ENCODE data around the gene SAA2. TPM values are rescaled to one million over a fixed set of nuclear protein-coding genes. Genes with fewer than 3 reads are reported as not detected.
A peak's percentile ranks its signal among the peaks of the same experiment; 100 is the strongest.

Gene SAA2
- total and polyA plus RNA-seq, 2 experiments from 2014 or later: 27.4 to 111 TPM

GRCh38 chr11:18229501-18229900 is 19.0 kb downstream of the SAA2 start:
- 86% methylated on average over 3 of the region's 3 CpGs for WGBS (ENCODE audit: low lambda C conversion rate, missing lambda C conversion rate)
- H3K27me3 ChIP-seq: no peaks in the 10 kb centered on the region
- no peaks in the 10 kb centered on the region for H3K79me2 ChIP-seq
- H3K9me2 ChIP-seq (replicated peaks; ENCODE audit: insufficient read depth): no peaks in the 10 kb centered on the region
- no peaks in the 10 kb centered on the region for H4K20me1 ChIP-seq (ENCODE audit: insufficient read depth, poor library complexity, severe bottlenecking)
- no peaks in the 10 kb centered on the region for H3K4me1 ChIP-seq (ENCODE audit: insufficient read depth)
- H3K36me3 ChIP-seq (replicated peaks; ENCODE audit: insufficient read depth, low read depth): no peaks in the 10 kb centered on the region
- H3K4me2 ChIP-seq: no peak overlapping the region
- DNase-seq (ENCODE audit: low spot score): no peak
- no peaks in the 10 kb centered on the region for H3K9me3 ChIP-seq (ENCODE audit: low read depth)
- no peak overlapping the region for H2AFZ ChIP-seq
- no peak overlapping the region for H3K27ac ChIP-seq
- no peak for TF ChIP-seq EZH2 (IDR thresholded peaks at IDR 0.05; ENCODE audit: borderline replicate concordance)
- no peak for TF ChIP-seq EZH2phosphoT487 (IDR thresholded peaks at IDR 0.05; ENCODE audit: low read depth, severe bottlenecking, unreplicated experiment)
- no peak for TF ChIP-seq CTCF (IDR thresholded peaks at IDR 0.05; ENCODE audit: poor library complexity)
- no peak overlapping the region for H3K4me3 ChIP-seq

GRCh38 chr11:18225913-18226312 is 22.6 kb downstream of the SAA2 start:
- Histone ChIP-seq H3K9me2 (replicated peaks; ENCODE audit: insufficient read depth) (no peaks in the 10 kb centered on the region), H3K4me3 (no peak overlapping the region), H4K20me1 (ENCODE audit: insufficient read depth, poor library complexity, severe bottlenecking) (no peaks in the 10 kb centered on the region), H3K9me3 (ENCODE audit: low read depth) (no peaks in the 10 kb centered on the region), H3K4me1 (ENCODE audit: insufficient read depth) (no peaks in the 10 kb centered on the region), H3K36me3 (replicated peaks; ENCODE audit: insufficient read depth, low read depth) (no peaks in the 10 kb centered on the region), H3K79me2 (no peaks in the 10 kb centered on the region), H3K27me3 (no peaks in the 10 kb centered on the region), H2AFZ (no peak overlapping the region), H3K4me2 (no peak overlapping the region), H3K27ac (no peak overlapping the region)
- WGBS (ENCODE audit: low lambda C conversion rate, missing lambda C conversion rate): 66% methylated on average over 2 of the region's 2 CpGs
- TF ChIP-seq EZH2phosphoT487 (IDR thresholded peaks at IDR 0.05; ENCODE audit: low read depth, severe bottlenecking, unreplicated experiment): no peak
- TF ChIP-seq EZH2 (IDR thresholded peaks at IDR 0.05; ENCODE audit: borderline replicate concordance): no peak
- no peak for TF ChIP-seq CTCF (IDR thresholded peaks at IDR 0.05; ENCODE audit: poor library complexity)
- no peak for DNase-seq (ENCODE audit: low spot score)

GRCh38 chr11:18223591-18224387 is 24.7 kb downstream of the SAA2 start:
- Histone ChIP-seq H4K20me1 (ENCODE audit: insufficient read depth, poor library complexity, severe bottlenecking) (no peaks in the 10 kb centered on the region), H3K9me3 (ENCODE audit: low read depth) (no peaks in the 10 kb centered on the region), H3K4me3 (no peak overlapping the region), H3K4me2 (no peak overlapping the region), H3K27me3 (no peaks in the 10 kb centered on the region), H3K4me1 (ENCODE audit: insufficient read depth) (no peaks in the 10 kb centered on the region), H3K9me2 (replicated peaks; ENCODE audit: insufficient read depth) (no peaks in the 10 kb centered on the region), H3K27ac (peak overlapping the region; percentile 12), H3K36me3 (replicated peaks; ENCODE audit: insufficient read depth, low read depth) (no peaks in the 10 kb centered on the region), H3K79me2 (no peaks in the 10 kb centered on the region), H2AFZ (no peak overlapping the region)
- WGBS (ENCODE audit: low lambda C conversion rate, missing lambda C conversion rate): 70% methylated on average over 3 of the region's 3 CpGs
- DNase-seq (ENCODE audit: low spot score): no peak
- TF ChIP-seq CTCF (IDR thresholded peaks at IDR 0.05; ENCODE audit: poor library complexity) (no peak), EZH2phosphoT487 (IDR thresholded peaks at IDR 0.05; ENCODE audit: low read depth, severe bottlenecking, unreplicated experiment) (no peak), EZH2 (IDR thresholded peaks at IDR 0.05; ENCODE audit: borderline replicate concordance) (no peak)

Data from hepatocyte (in vitro differentiated cells).